NCI-H345 treated with DMSO at 0.1 percent for 48 hours (cell line): Measurements from ENCODE around the gene ABLIM2.

Experiments
- DNase-seq: peaks from one replicate; lab custom pipeline; 2025; ENCODE audit not compliant: unreplicated experiment; lab: John Stamatoyannopoulos, UW

The ABLIM2 gene

GRCh38 chr4:8123389-8123788 lies 35.2 kb downstream of the ABLIM2 start:
- DNase-seq, result no peak

- DNase-seq, result no peak
These were observed 35.9 kb downstream of the ABLIM2 start for GRCh38 chr4:8122746-8123145.

GRCh38 chr4:8121292-8122015 lies 37.2 kb downstream of the ABLIM2 start:
- DNase-seq, result no peak

GRCh38 chr4:8120501-8120900 lies 38.1 kb downstream of the ABLIM2 start:
- DNase-seq, result no peak

- no peak for DNase-seq
These were observed 38.7 kb downstream of the ABLIM2 start for GRCh38 chr4:8119877-8120276.

- DNase-seq, result no peak
These were observed 40.1 kb downstream of the ABLIM2 start for GRCh38 chr4:8118531-8118930.

- DNase-seq, result no peak
These were observed 40.6 kb downstream of the ABLIM2 start for GRCh38 chr4:8118035-8118434.

- no peak for DNase-seq
These were observed 41.3 kb downstream of the ABLIM2 start for GRCh38 chr4:8117278-8117682.

GRCh38 chr4:8115916-8116315 lies 42.7 kb downstream of the ABLIM2 start:
- DNase-seq, result no peak

- no peak for DNase-seq
These were observed 43.5 kb downstream of the ABLIM2 start for GRCh38 chr4:8115203-8115520.

GRCh38 chr4:8114456-8115202 lies 44.0 kb downstream of the ABLIM2 start:
- DNase-seq, result no peak

GRCh38 chr4:8113611-8114377 lies 44.8 kb downstream of the ABLIM2 start:
- no peak for DNase-seq

- DNase-seq, result no peak
These were observed 45.9 kb downstream of the ABLIM2 start for GRCh38 chr4:8112672-8113071.

- DNase-seq, result no peak
These were observed 46.5 kb downstream of the ABLIM2 start for GRCh38 chr4:8112036-8112576.

GRCh38 chr4:8110071-8110986 lies 48.3 kb downstream of the ABLIM2 start:
- DNase-seq, result no peak

- no peak for DNase-seq
These were observed 49.1 kb downstream of the ABLIM2 start for GRCh38 chr4:8109406-8110065.

- DNase-seq, result no peak
These were observed 49.6 kb downstream of the ABLIM2 start for GRCh38 chr4:8108991-8109390.

GRCh38 chr4:8108261-8108660 lies 50.4 kb downstream of the ABLIM2 start:
- DNase-seq, result no peak

GRCh38 chr4:8107146-8107657 lies 51.4 kb downstream of the ABLIM2 start:
- no peak for DNase-seq

- DNase-seq, result no peak
These were observed 52.1 kb downstream of the ABLIM2 start for GRCh38 chr4:8106451-8107025.
